MM.1S (cell line): ENCODE data around the gene NPW.

Source experiments
- DNase-seq: peaks from one replicate; pipeline ENCODE4 v3.0.0-alpha.2; 2015
- H2AFZ ChIP-seq: fragments of 300-600 bp; sonication (generic); 2 replicates; pipeline ENCODE4 v1.6.0; 2016; ENCODE audit warnings: antibody characterized with exemption, low read length
- H3F3A ChIP-seq: fragments of 300-600 bp; sonication (generic); 2 replicates; pipeline ENCODE4 v1.6.1; 2016; ENCODE audit warnings: mild to moderate bottlenecking, antibody characterized with exemption, low read length, moderate library complexity, mixed read lengths; ENCODE audit not compliant: insufficient read depth
- H3K27ac ChIP-seq: fragments of 300-600 bp; sonication (generic); 2 replicates; pipeline ENCODE4 v1.5.1; 2016; ENCODE audit warnings: mild to moderate bottlenecking, low read length
- H3K27me3 ChIP-seq: fragments of 300-600 bp; sonication (generic); replicated peaks from 2 replicates; pipeline ENCODE4 v1.6.0; 2016; ENCODE audit warnings: low read length; ENCODE audit not compliant: insufficient read depth
- H3K36me3 ChIP-seq: fragments of 300-600 bp; sonication (generic); replicated peaks from 2 replicates; pipeline ENCODE4 v1.6.1; 2016; ENCODE audit warnings: mild to moderate bottlenecking, low read length, mixed read lengths; ENCODE audit not compliant: insufficient read depth
- H3K4me1 ChIP-seq: fragments of 300-600 bp; sonication (generic); 2 replicates; pipeline ENCODE4 v1.6.1; 2016; ENCODE audit warnings: low read length, mixed read lengths
- H3K4me2 ChIP-seq: fragments of 300-600 bp; sonication (generic); 2 replicates; pipeline ENCODE4 v1.6.0; 2016; ENCODE audit warnings: low read depth, low read length
- H3K4me3 ChIP-seq: fragments of 300-600 bp; sonication (generic); 2 replicates; pipeline ENCODE4 v1.5.1; 2016; ENCODE audit warnings: low read length, mixed read lengths
- H3K79me2 ChIP-seq: fragments of 300-600 bp; sonication (generic); 2 replicates; pipeline ENCODE4 v1.6.1; 2016; ENCODE audit warnings: mixed run types, low read length, mixed read lengths
- H3K9ac ChIP-seq: fragments of 300-600 bp; sonication (generic); 2 replicates; pipeline ENCODE4 v1.6.1; 2016; ENCODE audit warnings: low read length, mixed read lengths
- H3K9me2 ChIP-seq: fragments of 300-600 bp; sonication (generic); replicated peaks from 2 replicates; pipeline ENCODE4 v1.6.1; 2016; ENCODE audit warnings: mild to moderate bottlenecking, low read length, mixed read lengths; ENCODE audit not compliant: insufficient read depth
- H3K9me3 ChIP-seq: fragments of 300-600 bp; sonication (generic); replicated peaks from 2 replicates; pipeline ENCODE4 v1.6.1; 2016; ENCODE audit warnings: mild to moderate bottlenecking, low read length, mixed read lengths; ENCODE audit not compliant: insufficient read depth
- H4K20me1 ChIP-seq: fragments of 300-600 bp; sonication (generic); 2 replicates; pipeline ENCODE4 v1.6.1; 2016; ENCODE audit warnings: mild to moderate bottlenecking, low read length, moderate library complexity, mixed read lengths; ENCODE audit not compliant: insufficient read depth
- CTCF ChIP-seq: fragments of 300-600 bp; sonication (generic); IDR thresholded peaks from 2 replicates; pipeline ENCODE4 v1.5.1; 2016; ENCODE audit warnings: antibody characterized with exemption, low read length, mixed read lengths
- EZH2 ChIP-seq: fragments of 300-600 bp; sonication (generic); optimal IDR thresholded peaks from 2 replicates; pipeline ENCODE3; 2017; ENCODE audit warnings: low read depth, mild to moderate bottlenecking, antibody characterized with exemption, low read length, mixed read lengths
- EZH2phosphoT487 ChIP-seq: fragments of 300-600 bp; sonication (generic); IDR thresholded peaks from 2 replicates; pipeline ENCODE4 v1.6.1; 2018; ENCODE audit warnings: antibody characterized with exemption, low read length

Gene NPW

GRCh38 chr16:1976216-1976520 lies 43.4 kb upstream of the NPW start:
- no peak for DNase-seq
- Histone ChIP-seq H3K9ac (no peak overlapping the region), H3K27me3 (peaks cover 14% of the 10 kb centered on the region), H2AFZ (no peak overlapping the region), H3K4me1 (0 out of 2 replicates have a peak, but pooled peaks cover 3% of the 10 kb centered on the region), H3K9me2 (no peaks in the 10 kb centered on the region), H3K4me2 (no peak overlapping the region), H4K20me1 (no peaks in the 10 kb centered on the region), H3K27ac (no peak overlapping the region), H3K36me3 (no peaks in the 10 kb centered on the region), H3K9me3 (no peaks in the 10 kb centered on the region), H3K79me2 (peaks cover 23% of the 10 kb centered on the region), H3K4me3 (no peak overlapping the region), H3F3A (peaks cover 4% of the 10 kb centered on the region; the same call in 1 of the 2 replicates)
- TF ChIP-seq EZH2phosphoT487 (no peak), CTCF (no peak), EZH2 (no peak)

- H3F3A ChIP-seq, result 0 out of 2 replicates have a peak, but pooled peaks cover 6% of the 10 kb centered on the region
- H3K27me3 ChIP-seq, result peaks cover 25% of the 10 kb centered on the region
- H3K9ac ChIP-seq, result no peak overlapping the region
- peaks cover 19% of the 10 kb centered on the region for H3K79me2 ChIP-seq
- H3K9me2 ChIP-seq, result no peaks in the 10 kb centered on the region
- 0 out of 2 replicates have a peak, but pooled peaks cover 3% of the 10 kb centered on the region for H3K4me1 ChIP-seq
- no peak for DNase-seq
- H4K20me1 ChIP-seq, result no peaks in the 10 kb centered on the region
- H3K36me3 ChIP-seq, result no peaks in the 10 kb centered on the region
- H3K4me2 ChIP-seq, result no peak overlapping the region
- H3K9me3 ChIP-seq, result no peaks in the 10 kb centered on the region
- H3K27ac ChIP-seq, result no peak overlapping the region
- no peak overlapping the region for H3K4me3 ChIP-seq
- TF ChIP-seq EZH2phosphoT487 (no peak), CTCF (no peak), EZH2 (no peak)
- H2AFZ ChIP-seq, result no peak overlapping the region
These were observed 42.4 kb upstream of the NPW start for GRCh38 chr16:1976951-1977874.

GRCh38 chr16:1977875-1978268 lies 41.7 kb upstream of the NPW start:
- Histone ChIP-seq H4K20me1 (no peaks in the 10 kb centered on the region), H3K9ac (no peak overlapping the region)

More at GRCh38 chr16:1977875-1978268, 41.7 kb upstream of the NPW start:
- Histone ChIP-seq H2AFZ (no peak overlapping the region), H3K9me3 (no peaks in the 10 kb centered on the region), H3K79me2 (peaks cover 13% of the 10 kb centered on the region), H3K4me2 (no peak overlapping the region), H3K27me3 (peaks cover 31% of the 10 kb centered on the region), H3K27ac (no peak overlapping the region), H3K4me1 (0 out of 2 replicates have a peak, but pooled peaks cover 3% of the 10 kb centered on the region), H3K9me2 (no peaks in the 10 kb centered on the region), H3K36me3 (no peaks in the 10 kb centered on the region), H3K4me3 (no peak overlapping the region), H3F3A (peaks cover 9% of the 10 kb centered on the region)
- DNase-seq, result no peak
- TF ChIP-seq EZH2 (no peak), EZH2phosphoT487 (no peak)
